SU-DHL-6 (cell line): Measurements from ENCODE around the gene KIR3DL3.

Source experiments
- CTCF ChIP-seq: fragments of 200-600 bp; sonication (generic); IDR thresholded peaks from one replicate; pipeline ENCODE4 v1.5.1; 2017; ENCODE audit warnings: antibody characterized with exemption, mild to moderate bottlenecking, low read length, moderate library complexity; ENCODE audit not compliant: insufficient read depth, poor library complexity, severe bottlenecking
- EZH2phosphoT487 ChIP-seq: fragments of 200-600 bp; sonication (generic), shearing (Covaris generic); conservative IDR thresholded peaks from 2 replicates; pipeline ENCODE4 v1.6.1; 2018; ENCODE audit warnings: mild to moderate bottlenecking, antibody characterized with exemption, low read length, moderate library complexity, mixed read lengths

GRCh38 chr19:54739587-54740497 lies 15.6 kb downstream of the KIR3DL3 start:
- TF ChIP-seq CTCF, result no peak
- no peak for TF ChIP-seq EZH2phosphoT487
